ENCODE measurements around the gene FGFR2.
"Not testable (repeated sequence)": the region's sequence is repeated elsewhere in the genome, so short reads cannot be mapped to it uniquely, and the experiment has no call there.

The FGFR2 gene

GRCh38 chr10:121590772-121591171 lies 7.5 kb downstream of the FGFR2 start:
- no peak for DNase-seq (ENCODE audit: low read depth)

GRCh38 chr10:121589553-121589952 lies 8.7 kb downstream of the FGFR2 start:
- no peak for DNase-seq (ENCODE audit: low read depth)

GRCh38 chr10:121583857-121584256 lies 14.4 kb downstream of the FGFR2 start:
- no peak for DNase-seq (ENCODE audit: low read depth)

GRCh38 chr10:121583258-121583657 lies 15.0 kb downstream of the FGFR2 start:
- no peak for DNase-seq (ENCODE audit: low read depth)

GRCh38 chr10:121580276-121581116 lies 17.7 kb downstream of the FGFR2 start:
- DNase-seq (ENCODE audit: low read depth), result no peak

- DNase-seq (ENCODE audit: low read depth), result no peak
Observed at GRCh38 chr10:121579656-121580055, 18.6 kb downstream of the FGFR2 start.

GRCh38 chr10:121578965-121579364 lies 19.3 kb downstream of the FGFR2 start:
- no peak for DNase-seq (ENCODE audit: low read depth)

GRCh38 chr10:121578298-121578697 lies 19.9 kb downstream of the FGFR2 start:
- DNase-seq (ENCODE audit: low read depth), result no peak

GRCh38 chr10:121577568-121577967 lies 20.7 kb downstream of the FGFR2 start:
- no peak for DNase-seq (ENCODE audit: low read depth)

- no peak for DNase-seq (ENCODE audit: low read depth)
Observed at GRCh38 chr10:121576139-121576538, 22.1 kb downstream of the FGFR2 start.

- no peak for DNase-seq (ENCODE audit: low read depth)
Observed at GRCh38 chr10:121574519-121575166, 23.6 kb downstream of the FGFR2 start.

GRCh38 chr10:121573538-121573941 lies 24.7 kb downstream of the FGFR2 start:
- DNase-seq (ENCODE audit: low read depth), result no peak

GRCh38 chr10:121572859-121573537 lies 25.2 kb downstream of the FGFR2 start:
- no peak for DNase-seq (ENCODE audit: low read depth)

- no peak for DNase-seq (ENCODE audit: low read depth)
Observed at GRCh38 chr10:121570315-121570714, 27.9 kb downstream of the FGFR2 start.

GRCh38 chr10:121568275-121568674 lies 30.0 kb downstream of the FGFR2 start:
- no peak for DNase-seq (ENCODE audit: low read depth)

GRCh38 chr10:121567569-121567968 lies 30.7 kb downstream of the FGFR2 start:
- DNase-seq (ENCODE audit: low read depth), result no peak

- DNase-seq (ENCODE audit: low read depth), result no peak
Observed at GRCh38 chr10:121566755-121567154, 31.5 kb downstream of the FGFR2 start.

- DNase-seq (ENCODE audit: low read depth), result no peak
Observed at GRCh38 chr10:121559326-121560026, 38.8 kb downstream of the FGFR2 start.

GRCh38 chr10:121558238-121558637 lies 40.0 kb downstream of the FGFR2 start:
- DNase-seq (ENCODE audit: low read depth), result no peak

- no peak for DNase-seq (ENCODE audit: low read depth)
Observed at GRCh38 chr10:121556918-121557573, 41.2 kb downstream of the FGFR2 start.

- DNase-seq (ENCODE audit: low read depth), result no peak
Observed at GRCh38 chr10:121556455-121556854, 41.8 kb downstream of the FGFR2 start.

- DNase-seq (ENCODE audit: low read depth), result not testable (repeated sequence)
Observed at GRCh38 chr10:121554916-121555315, 43.3 kb downstream of the FGFR2 start.

Data from GM04504 (cell line).